SH-SY5Y (cell line): ENCODE measurements around the gene MAP1LC3B2.

Experiments used
- GATA2 ChIP-seq: IDR thresholded peaks from 2 replicates; pipeline ENCODE4 v1.6.1; 2011; ENCODE audit warnings: mild to moderate bottlenecking, low read depth, low read length
- GATA3 ChIP-seq: IDR thresholded peaks from 2 replicates; pipeline ENCODE4 v1.6.1; 2011; ENCODE audit warnings: low read depth, mild to moderate bottlenecking, low read length, moderate library complexity

MAP1LC3B2 gene

GRCh38 chr12:116532986-116533342, 26.2 kb upstream of the MAP1LC3B2 start:
- TF ChIP-seq GATA3 (no peak), GATA2 (no peak)

DNA sequence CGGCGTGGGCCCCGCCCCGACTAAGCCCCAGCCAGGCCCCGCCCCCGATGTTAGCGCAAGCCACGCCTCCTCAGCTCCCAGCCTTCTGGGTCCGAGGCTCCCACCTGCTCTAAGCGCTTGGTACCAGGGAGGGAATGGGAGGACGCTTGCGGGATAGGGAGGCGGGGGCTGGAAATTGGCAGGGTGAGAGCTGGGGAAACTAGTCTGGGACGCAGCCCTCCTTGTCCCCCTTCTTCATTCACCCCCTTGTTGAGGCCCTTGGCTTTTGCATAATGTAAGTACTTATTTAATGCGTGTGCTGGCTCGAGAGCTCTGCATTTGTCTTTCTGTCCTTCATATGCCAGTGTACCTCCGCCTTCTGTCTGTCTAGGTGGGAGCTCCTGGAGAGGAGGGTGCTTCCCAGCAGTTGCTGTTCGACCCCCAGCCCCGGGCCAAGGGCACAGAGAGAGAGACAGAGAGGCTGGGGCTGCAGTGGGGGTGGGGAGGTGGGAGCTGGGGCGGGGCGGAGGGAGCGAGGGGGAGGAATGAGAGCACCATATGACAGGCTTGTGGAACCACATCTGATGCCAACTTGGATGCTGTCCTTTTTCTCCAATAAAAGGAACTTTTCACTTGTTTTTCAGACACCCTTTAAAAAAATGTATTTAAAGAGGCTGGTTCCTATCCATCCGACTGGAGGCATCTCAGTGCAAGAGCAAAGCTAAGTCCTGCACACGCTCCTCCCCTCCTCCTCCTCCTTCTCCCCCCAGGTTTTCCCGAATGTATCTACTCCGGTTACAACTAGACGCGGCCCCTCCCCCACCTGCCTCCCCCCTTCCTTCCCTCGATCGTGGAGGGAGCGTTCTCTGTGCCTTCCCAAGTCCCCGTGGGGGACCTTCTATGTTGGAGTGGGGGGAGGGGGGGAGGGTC, 25.6 kb upstream of the MAP1LC3B2 start:
- TF ChIP-seq GATA3 (no peak), GATA2 (no peak)

DNA sequence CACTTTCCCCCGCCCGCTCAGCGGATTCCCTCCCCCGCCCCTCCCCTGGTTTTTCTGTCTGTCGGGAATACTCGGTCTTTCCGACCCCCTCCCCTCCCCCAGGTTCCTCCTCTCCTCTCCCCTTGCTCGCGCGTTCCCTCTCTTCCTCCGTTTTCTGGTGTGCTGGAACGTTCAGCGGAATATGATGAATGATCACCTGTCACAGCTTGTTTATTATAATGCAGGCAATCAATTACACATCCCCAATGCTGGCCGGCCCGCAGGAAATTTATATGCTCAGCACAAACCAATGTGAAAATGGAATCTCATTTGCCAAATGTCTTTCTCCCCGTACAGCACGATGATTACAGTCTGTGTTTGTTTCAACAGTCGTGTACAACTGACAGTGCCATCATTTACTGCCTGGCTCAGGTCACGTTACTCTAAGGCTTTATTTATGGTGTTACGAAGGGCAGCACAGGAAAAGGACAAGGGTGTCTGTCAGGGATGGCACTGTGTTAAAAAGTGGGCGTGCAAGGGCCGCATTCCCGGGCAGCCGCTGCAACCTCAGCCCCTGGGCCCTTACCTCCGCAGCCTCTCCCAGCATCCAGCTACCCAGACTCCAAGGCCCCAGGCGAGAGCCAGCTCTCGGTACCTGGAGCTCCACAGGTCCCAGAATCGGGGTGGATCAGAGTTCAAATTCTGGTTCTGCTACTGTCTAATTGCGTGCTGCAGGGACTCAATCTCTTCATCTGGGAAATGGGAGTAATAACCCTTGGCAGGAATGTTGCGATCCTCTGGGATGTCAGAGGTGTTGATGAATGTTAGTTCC, 24.7 kb upstream of the MAP1LC3B2 start:
- no peak for TF ChIP-seq GATA3
- no peak for TF ChIP-seq GATA2

GRCh38 chr12:116535241-116535640, 23.9 kb upstream of the MAP1LC3B2 start:
- TF ChIP-seq GATA3: no peak
- TF ChIP-seq GATA2: no peak

GRCh38 chr12:116537101-116537904, 21.9 kb upstream of the MAP1LC3B2 start:
- TF ChIP-seq GATA2: no peak

DNA sequence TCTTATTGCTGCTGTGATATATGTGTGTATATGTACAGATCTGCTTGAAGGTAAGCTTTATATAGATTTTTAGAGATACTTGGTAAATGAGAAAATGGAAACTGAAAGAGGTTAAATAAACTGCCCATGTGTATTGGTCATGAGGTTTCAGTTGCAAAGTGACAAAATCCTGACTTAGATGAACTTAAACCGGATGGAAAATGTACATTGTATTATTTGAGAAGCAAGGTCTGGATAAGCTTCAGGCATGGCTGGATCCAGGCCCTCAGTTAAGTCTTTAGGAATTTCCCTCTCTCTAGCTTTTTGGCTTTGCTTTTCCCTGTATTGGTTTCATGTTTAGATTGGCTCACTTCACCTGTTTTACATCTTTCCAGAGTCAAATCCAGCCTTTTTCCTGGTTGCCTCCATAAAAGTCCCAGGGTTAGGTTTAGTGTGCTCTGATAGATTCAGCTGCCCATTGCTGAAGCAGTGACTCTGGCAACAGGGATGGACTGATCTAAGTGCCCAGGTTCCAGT, 21.0 kb upstream of the MAP1LC3B2 start:
- TF ChIP-seq GATA3 (no peak), GATA2 (no peak)

- no peak for TF ChIP-seq GATA2
- TF ChIP-seq GATA3: no peak
Measured at GRCh38 chr12:116538682-116539305, 20.4 kb upstream of the MAP1LC3B2 start.

GRCh38 chr12:116539361-116539771, 19.8 kb upstream of the MAP1LC3B2 start:
- TF ChIP-seq GATA2 (no peak), GATA3 (no peak)

- no peak for TF ChIP-seq GATA2
- TF ChIP-seq GATA3: no peak
Measured at GRCh38 chr12:116539905-116540482, 19.2 kb upstream of the MAP1LC3B2 start.

GRCh38 chr12:116540622-116541152, 18.5 kb upstream of the MAP1LC3B2 start:
- TF ChIP-seq GATA3 (no peak), GATA2 (no peak)

GRCh38 chr12:116541547-116542344, 17.4 kb upstream of the MAP1LC3B2 start:
- TF ChIP-seq GATA3: no peak
- TF ChIP-seq GATA2: no peak

GRCh38 chr12:116542345-116542956, 16.7 kb upstream of the MAP1LC3B2 start:
- TF ChIP-seq GATA3: no peak
- TF ChIP-seq GATA2: no peak
